ENCODE data around the gene EPB41L3.
A peak's percentile ranks its signal among the peaks of the same experiment; 100 is the strongest.
"Not testable (repeated sequence)": the region's sequence is repeated elsewhere in the genome, so short reads cannot be mapped to it uniquely, and the experiment has no call there.

EPB41L3 gene

DNA sequence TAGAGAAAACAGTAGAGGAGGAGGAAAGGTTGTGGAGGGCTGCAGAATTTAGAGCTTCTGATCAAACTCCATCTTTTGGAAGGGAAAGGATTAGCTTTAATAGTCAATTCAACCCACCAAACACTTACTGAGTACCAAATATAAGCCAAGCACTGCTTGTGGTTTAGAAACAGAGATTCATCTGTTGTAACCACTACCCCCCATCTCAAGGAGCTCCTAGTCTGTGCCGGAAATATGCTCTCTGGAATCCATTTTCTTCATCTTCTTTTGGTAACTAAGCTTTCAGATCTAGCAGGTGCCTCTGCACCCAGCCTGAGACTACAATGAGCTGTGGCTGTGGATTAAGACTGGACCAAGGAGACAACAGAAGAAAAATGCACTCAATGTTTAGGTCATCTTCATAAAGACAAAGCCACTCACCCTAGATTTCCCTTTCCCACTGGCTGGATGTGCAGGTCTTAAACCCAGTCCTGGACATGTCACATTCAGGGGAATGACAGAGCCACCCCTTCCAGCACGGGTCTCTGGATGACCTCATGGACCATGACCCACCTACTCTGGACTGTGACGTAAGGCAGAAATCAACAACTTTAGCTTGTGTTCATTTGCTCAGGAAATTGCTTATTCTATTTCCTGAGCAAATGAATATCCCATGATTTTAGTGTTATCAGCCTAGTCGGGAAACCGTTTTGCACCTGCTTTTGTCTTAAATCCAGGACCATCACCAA is 52.9 kb downstream of the EPB41L3 start:
- no peak for DNase-seq

DNA sequence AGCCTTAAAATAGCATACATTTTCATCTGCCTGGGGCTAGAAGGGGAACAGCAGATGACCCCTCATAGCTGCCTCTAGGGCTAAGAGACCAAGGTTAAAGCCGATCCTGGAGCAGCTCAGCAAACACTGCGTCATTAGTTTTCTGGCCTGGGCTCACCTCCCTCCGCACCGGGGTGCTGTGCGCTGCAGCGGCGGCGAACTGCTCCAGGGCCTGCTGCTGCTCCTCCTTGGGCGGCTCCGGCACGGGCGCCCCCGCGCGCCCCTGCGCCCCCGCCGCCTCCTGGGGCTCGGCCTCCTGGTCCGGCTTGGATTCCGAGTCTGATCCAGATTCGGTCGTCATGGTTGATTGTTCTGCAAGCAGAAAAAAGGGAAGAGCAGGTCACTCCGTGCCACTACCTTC is 55.0 kb downstream of the EPB41L3 start:
- DNase-seq = no peak

DNA sequence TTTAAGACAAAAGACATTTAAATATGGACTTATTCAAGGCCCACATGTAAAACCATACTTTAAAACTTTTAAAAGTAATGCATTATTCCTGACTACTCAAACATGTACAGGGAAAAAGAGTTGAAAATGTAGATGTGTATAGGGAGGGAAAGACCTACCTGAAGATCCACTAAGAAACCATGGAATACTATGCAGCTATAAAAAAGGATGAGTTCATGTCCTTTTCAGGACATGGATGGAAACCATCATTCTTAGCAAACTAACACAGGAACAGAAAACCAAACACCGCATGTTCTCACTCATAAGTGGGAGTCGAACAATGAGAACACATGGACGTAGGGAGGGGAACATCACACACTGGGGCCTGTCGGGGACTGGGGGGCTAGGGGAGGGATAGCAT is 55.8 kb downstream of the EPB41L3 start:
- DNase-seq = not testable (repeated sequence)

DNA sequence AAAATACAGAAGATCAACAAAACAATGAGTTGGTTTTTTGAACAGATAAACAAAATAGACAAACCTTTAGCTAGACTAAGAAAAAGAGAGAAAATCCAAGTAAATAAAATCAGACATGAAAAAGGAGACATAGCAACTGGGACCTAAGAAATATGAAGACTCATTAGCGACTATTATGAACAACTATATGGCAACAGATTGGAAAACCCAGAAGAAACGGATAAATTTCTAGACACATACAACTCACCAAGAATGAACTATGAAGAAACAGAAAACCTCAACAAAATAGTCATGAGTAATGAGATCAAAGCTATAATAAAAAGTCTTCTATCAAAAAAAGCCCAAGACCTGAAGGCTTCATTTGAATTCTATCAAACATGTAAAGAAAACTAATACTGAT is 59.3 kb downstream of the EPB41L3 start:
- DNase-seq = no peak

DNA sequence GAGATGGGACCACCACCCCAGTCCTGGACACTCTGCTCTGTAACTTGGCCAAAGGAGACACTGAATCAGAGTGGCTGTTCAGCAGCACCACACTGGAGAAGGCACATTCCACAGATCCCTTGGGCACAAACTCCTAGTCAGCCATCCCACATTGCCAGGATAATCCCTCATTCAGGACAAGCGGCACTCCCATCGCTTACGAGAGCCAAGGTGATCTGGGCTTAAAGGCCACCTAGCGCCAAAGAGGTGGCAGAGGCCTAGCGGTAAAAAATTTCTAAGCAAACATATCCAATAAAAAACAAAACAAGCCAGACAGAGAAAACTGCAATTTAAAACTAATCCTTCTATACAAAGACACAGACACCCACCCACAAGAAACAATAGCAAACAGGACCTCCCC is 62.2 kb downstream of the EPB41L3 start:
- no peak for DNase-seq

DNA sequence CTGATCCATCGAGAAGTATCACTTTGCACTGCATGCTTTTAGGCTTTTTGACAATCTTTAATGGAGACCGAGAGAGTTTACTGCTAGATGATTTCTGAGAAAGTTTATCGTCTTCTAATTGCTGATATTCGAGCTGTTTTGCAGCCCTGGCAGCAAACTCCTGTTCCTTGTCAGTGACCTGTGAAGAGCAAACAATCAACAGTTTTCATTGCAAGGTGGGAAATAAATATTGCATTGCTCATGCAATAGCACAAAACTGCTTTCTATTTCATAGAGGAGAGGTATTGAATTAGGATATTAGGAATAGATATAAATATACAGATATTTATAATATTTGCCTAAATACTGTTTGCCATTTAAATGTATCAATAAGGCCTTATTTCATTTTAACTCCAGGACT is 65.5 kb downstream of the EPB41L3 start:
- no peak for DNase-seq

DNA sequence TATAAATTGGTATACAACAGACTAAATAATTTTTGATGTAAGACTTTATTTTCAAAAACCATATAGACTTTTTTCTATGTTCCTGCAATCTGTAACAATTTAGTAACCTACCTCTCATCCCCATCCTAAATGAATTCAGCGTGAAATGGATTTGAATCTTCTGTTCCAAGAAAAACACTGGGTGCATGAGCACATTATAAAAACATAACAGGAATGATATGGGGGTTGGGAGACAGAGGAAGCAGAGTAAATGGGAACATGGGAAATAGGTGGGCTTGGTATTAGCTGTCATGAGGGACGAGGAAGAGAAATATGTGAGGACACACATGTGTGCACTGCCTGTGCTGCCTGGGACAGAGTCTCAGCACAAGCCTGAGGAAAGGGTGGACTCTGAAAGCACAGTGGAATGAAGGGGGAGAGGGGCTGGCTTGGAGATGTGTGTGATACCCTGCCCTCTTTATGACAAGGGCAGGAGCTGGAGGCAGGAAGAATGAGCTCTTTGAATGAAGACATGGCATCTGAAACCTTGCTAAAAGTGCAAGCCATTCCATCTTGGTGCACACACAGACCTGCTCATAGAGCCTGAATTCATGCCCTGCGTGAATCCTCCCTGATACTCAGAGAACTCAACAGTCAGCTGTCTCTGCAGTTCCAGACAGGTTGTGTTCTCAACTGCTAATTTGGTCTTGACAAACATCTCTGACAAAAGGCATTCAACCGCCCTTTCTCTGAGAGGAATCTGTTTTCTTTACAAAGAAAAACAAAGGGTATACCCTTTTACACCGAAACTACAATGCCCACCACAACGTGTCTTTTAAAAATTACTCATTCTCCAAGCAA is 66.6 kb downstream of the EPB41L3 start:
- no peak for DNase-seq

DNA sequence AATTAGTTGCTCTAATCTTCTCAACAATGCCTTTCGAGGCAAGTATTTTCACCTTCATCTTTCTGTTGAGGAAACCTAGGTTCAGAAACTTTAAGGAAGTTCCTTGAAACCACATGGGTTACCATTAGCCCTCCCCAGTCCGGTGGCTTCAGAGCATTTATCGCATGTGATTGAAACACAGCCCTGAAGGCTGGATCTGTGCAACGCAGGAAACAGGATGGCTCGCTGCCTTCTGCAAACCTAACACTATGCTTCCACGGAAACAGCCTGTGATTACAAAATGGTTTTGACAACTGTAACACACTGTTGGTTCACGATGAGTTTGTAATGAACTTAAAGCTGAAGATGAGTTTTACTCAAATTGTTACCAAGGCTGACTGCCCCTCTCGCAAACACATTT is 68.5 kb downstream of the EPB41L3 start:
- DNase-seq = no peak

DNA sequence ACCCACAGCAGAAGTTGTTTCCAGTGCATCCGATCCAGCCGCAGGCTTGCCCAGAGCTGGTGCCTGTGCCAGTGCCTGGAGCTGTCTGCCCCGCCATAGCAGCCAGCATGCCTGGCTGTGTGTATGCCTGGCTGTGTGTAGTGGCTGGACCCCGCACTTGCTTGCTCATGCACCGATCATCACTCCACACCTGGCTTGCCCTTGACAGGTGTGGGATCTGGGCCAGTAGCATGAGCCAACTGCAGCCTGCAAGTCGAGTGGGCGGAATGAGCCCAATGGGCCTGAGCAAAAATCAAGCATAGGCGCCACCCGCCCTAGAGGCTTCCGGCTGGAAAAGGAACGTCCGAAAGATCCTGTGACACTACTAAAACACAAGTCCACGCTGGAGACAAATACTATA is 74.5 kb downstream of the EPB41L3 start:
- no peak for DNase-seq

DNA sequence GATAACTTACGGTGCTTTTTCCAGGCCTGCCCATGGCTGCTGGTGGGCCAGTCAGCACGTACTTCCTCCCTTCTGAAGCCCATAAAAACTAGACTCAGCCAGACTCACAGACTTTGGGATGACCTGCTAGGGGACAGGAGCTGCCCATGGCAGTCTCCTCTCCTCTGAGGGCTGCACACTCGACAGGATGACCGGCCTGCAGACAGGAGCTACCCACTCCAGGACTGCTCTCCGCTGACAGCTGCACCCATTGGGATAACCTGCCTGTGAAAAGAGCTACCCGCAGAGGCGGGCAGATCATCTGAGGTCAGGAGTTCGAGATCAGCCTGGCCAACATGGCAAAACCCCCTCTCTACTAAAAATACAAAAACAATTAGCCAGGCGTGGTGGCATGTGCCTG is 75.4 kb downstream of the EPB41L3 start:
- no peak for DNase-seq

DNA sequence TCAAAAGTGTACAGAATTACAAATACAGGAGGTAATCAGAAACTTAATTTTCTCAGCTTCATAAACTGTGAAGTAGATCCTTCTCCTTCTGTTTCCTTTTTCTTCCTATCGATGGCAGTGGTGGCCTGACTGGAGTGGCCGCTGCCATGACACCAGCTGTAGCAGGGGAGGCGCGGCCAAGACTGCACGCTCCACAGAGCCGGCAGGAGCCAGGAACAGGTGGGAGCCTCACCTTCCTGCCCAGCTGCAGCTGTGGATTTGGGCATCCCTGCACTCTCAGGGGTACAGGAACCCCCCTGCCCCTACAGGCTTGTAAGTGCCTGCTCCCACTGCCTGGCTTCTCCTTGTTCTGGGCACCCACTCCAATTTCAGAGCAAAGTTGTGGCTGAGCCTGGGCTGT is 76.1 kb downstream of the EPB41L3 start:
- no peak for DNase-seq

DNA sequence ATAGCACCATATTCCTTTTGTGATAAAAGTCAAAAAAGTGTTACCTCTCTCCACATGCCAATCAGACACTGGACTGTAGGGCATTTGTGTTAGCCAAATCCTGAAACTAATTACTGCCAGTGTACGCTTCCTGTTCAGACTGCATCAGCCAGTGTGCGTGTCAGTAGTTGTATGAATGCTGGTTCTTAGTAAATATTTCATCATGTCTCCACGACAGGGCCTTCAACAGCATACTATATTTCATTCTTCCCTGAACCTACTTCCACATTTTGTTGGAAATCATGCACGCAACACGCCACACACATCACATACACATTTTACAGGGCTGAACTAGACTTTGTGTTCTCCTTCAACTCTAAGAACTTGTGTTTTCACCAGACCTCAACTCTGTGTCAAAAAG is 77.5 kb downstream of the EPB41L3 start:
- DNase-seq = no peak

DNA sequence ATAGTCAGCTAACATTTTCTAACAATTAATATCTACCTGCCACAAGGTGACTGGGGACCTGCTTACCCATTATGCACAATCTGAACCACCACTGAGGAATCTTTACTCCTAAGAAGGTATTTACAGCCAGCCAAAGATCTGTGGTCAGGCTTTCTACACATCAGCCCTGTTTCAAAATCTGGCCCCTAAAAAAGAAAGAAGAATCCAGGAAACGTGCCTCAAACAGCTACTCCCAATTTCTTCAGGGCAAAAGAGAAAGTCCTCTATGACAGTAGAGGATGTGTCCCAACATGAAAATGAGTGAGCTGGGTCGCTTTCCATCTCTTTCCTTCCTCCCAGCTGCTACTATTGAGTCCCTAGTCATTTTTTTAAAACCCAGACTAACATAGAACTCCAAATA is 79.5 kb downstream of the EPB41L3 start:
- DNase-seq = no peak

DNA sequence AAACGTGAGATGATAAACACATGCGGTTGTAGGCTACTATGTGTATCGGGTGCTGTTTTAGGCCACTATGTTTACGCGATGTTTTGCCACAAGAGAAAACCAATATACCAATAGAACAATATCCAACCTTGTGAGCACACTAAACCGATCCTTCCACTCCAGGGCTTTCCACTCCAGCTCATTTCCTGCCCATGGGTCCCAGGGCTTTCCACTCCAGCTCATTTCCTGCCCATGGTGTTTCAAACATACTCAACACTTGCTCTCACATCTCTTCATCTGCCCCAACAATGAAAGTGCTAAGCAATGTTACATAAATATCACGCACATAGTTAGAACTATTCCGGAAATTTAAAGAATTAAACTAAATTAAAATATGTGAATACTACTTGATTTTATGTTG is 80.0 kb downstream of the EPB41L3 start:
- DNase-seq = no peak

DNA sequence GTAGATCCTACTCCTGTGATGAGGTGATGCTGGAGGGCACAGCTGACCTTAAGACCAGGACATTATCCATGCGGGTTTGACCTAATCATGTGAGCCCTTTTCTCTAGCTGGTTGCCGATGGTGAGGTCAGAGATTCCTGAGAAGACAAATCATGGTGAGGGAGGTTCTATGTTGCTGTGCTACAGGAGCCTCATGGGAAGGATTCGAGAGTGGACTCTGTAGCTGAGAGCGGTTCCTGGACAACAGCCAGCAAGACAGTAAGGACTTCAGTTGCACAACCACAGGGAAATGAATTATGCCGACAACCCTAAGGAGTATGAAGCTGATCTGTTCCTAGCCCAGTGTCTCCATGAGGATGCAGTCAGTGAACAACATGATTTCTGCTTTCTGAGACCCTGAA is 80.4 kb downstream of the EPB41L3 start:
- no peak for DNase-seq

DNA sequence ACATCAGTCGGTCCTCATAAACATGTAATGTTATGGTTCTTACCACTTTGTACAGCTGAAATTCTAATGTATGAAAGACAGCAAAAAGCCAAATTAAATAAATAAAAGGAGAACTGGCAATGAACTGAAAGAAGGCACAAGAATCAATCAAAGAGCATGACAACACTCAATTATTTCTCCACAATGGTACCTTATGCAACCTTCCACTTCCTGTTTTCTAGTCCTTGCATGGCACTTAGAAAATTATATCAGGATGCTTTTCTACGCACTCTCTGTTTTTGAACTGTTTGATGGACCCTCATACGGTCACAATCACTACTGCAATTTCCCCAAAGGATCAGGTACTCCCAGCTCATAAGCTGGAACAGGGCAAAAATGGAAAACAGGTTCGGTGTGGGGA is 81.6 kb downstream of the EPB41L3 start:
- no peak for DNase-seq

DNA sequence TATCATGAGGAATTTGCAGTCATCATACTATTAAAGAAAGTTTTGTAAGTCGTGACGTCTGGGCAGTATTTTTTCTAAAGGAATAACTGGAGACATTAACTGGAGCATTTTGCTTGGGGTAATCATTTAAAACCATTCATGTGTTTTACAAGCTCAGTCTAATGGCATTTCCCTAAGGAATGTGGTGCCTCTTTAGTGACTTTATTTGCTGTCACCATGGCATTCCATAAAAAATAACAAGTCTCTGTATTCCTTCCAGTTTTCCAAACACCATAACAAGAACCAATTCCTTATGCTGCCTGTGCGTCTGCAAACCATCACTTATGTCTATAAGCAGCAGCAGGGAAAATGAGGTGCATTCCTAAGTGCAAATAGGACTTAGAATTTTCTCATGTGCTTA is 82.8 kb downstream of the EPB41L3 start:
- no peak for DNase-seq

DNA sequence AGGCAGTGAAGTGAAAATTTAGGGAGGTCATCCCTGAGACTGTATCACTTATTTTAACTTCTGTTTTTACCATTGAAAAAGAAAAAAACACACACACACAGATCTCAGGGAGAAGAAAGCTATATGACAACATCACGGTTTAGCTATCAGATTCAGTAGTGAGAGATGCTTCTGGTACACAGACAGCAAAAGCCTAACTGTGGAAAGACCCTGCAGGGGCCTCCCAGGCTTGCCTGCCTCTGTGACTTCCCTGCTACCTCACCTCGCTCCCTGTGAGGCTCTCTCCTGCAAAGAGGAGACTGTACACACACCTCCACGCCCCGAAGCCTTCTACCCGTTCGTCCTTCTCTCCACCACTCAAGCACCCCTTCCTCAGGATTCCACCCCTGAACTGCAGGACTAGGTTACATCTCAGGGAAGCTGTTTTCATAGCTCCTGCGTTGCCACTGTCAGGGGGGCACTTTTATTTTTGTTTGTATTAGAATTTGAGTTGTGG is 86.3 kb downstream of the EPB41L3 start:
- DNase-seq = no peak

DNA sequence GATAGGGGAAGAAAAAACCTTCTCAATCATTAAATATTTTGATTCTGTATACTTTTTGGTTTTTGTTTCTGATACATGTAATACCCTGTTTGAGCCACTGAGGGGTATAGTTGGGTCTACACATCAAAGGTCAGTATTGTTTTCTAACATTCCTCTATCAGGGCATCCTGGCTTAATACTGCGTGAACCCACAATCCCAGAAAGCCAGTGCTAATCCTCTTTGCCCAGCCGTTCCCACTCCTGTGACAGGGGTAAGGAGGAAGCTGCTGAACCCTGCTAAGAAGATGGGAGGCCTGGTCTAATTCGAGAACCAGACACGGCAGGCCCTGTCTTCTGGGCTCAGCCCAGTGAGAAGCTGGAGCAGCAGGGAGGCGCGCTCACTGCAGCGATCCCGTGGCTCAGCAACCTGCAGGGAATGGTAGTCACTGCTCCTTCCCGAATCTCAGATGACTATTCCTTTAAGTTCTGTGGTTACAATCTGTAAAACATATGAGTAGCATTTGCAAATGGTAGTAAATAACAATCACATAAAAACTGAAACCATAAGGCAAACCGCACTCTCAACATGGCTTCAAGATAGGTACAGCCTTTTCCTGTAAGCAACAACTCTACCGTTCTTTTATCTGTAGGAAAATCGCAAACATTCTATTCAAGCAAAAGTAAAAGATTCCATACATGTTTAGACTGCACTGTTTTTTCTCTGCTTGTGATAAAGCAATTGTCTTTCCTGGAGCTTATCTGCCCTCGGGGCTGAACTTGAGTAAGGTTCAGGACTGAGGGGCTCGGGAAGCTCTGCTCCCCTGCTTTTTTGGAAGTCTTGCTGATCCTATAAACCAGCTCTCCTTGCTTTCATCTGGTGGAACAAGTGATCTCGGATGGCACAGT is 87.0 kb downstream of the EPB41L3 start:
- peak; percentile 40 for DNase-seq

DNA sequence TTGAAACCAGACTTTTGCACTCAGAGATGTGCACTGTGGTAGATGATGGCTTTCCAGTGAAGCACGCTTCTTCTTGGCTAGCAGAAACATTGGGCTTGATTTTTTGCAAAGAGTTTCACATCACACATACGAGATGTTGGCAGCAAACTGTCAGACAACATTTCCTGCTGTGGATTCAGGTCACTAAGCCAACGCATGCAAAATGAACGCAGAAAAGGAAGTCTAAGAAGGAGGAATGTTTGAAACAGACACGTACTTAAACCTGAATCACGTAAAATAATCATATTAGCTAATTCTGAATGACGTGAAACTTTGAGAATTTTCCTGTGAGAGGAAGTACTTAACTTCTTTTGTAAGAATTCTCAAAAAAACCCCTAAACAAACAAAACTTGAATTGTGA is 88.1 kb downstream of the EPB41L3 start:
- DNase-seq = no peak

DNA sequence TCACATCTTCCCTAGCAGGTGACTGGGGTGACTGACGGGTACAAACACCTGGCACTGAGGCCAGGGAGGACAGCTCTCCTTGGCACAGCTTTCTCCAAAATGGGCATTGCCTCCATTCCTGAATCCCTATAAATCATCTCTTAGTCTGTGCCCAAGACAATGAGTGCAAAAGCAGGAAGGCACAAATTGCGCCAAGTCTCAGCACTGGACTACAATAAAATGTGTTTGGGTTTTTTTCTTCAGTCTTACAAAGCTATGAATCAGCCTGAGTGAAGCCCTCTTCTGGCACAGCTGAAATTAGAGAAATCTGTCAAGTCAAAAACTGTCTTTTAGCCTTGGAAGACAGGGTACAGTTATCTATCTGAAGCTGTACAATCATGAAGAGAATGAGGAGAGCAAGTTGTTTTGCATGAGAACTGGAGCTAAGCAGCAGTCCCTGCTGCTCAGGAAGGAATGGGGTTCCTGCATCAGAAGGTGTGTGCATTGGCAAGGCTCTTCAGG is 90.8 kb downstream of the EPB41L3 start:
- DNase-seq = no peak

DNA sequence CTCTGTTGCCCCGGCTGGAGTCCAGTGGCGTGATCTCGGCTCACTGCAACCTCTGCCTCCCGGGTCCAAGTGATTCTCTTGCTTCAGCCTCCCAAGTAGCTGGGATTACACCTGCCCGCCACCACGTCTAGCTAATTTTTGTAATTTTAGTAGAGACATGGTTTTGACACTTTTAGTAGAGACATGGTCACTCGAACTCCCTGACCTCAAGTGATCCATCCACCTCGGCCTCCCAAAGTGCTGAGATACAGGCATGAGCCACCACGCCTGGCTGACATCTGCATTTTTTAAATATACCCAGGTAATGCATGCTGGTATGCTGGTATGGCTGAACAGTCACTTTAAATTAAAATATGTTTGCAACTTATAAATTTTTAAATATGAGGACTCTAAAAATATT is 91.9 kb downstream of the EPB41L3 start:
- DNase-seq = no peak

DNA sequence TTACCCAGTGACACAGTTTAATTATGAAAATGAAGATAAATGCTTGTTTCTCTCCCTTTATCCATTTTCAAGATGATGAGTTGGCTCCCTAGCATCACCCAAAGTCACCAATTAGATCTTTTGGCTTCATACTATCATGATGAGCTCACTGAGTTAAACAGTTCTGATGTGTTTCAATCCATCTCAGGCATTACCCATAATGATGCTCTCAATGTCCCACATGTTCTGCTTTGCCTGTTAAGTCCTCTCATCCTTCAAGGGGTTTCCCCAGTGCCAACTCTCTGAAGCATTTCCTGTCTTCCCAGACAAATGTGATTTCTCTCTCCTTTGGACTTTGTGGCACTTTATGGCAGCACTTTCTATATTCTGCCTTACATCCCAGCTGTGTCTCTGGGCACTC is 92.6 kb downstream of the EPB41L3 start:
- no peak for DNase-seq

Measured in left hindlimb (tissue), 1 donor.